Measurements from ENCODE around the gene ZNF416.

DNA sequence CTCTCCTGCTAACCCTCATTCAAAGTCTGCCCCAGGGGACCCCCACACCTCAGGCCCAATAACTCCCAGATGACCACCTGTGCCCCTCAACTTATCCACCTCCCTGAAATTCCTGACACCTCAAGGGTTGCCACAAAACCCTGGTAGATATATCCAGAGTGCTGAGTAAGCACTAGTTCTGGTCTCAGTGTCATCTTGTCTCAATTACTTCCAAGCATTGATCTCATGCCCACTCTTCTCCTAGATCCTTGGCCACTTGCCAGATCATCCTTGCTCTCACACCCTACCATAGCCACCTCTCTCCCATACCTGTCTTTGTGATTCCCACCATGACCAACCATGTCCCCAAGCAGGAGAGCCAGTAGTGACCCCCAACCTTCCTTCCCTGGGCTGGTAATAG lies 2.0 kb downstream of the ZNF416 start:
- TF ChIP-seq, protein P1, sequence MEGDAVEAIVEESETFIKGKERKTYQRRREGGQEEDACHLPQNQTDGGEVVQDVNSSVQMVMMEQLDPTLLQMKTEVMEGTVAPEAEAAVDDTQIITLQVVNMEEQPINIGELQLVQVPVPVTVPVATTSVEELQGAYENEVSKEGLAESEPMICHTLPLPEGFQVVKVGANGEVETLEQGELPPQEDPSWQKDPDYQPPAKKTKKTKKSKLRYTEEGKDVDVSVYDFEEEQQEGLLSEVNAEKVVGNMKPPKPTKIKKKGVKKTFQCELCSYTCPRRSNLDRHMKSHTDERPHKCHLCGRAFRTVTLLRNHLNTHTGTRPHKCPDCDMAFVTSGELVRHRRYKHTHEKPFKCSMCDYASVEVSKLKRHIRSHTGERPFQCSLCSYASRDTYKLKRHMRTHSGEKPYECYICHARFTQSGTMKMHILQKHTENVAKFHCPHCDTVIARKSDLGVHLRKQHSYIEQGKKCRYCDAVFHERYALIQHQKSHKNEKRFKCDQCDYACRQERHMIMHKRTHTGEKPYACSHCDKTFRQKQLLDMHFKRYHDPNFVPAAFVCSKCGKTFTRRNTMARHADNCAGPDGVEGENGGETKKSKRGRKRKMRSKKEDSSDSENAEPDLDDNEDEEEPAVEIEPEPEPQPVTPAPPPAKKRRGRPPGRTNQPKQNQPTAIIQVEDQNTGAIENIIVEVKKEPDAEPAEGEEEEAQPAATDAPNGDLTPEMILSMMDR (IDR thresholded peaks at IDR 0.05 in 8 of 11, conservative IDR thresholded peaks at IDR 0.05 in 3 of 11): no peak
- no peak for TF ChIP-seq POLR2AphosphoS5 (IDR thresholded peaks at IDR 0.05)
